GM19328 (cell line): Measurements from ENCODE around the gene NSRP1.
"Not testable (repeated sequence)": the region's sequence is repeated elsewhere in the genome, so short reads cannot be mapped to it uniquely, and the experiment has no call there.

Source experiments
- ATAC-seq: cut with Tn5 transposase; IDR thresholded peaks from one replicate; pipeline ENCODE4 v1.9.1; 2021; ENCODE audit warnings: mild to moderate bottlenecking, moderate library complexity; ENCODE audit not compliant: unreplicated experiment

The NSRP1 gene

GRCh38 chr17:30117675-30118081, 1.1 kb downstream of the NSRP1 start:
- no peak for ATAC-seq

- ATAC-seq, result not testable (repeated sequence)
Measured at GRCh38 chr17:30118635-30119034, 2.0 kb downstream of the NSRP1 start.

- no peak for ATAC-seq
Measured at GRCh38 chr17:30124273-30124796, 7.7 kb downstream of the NSRP1 start.

- ATAC-seq, result no peak
Measured at GRCh38 chr17:30130121-30130520, 13.5 kb downstream of the NSRP1 start.

GRCh38 chr17:30132615-30133014, 16.0 kb downstream of the NSRP1 start:
- no peak for ATAC-seq

- ATAC-seq, result no peak
Measured at GRCh38 chr17:30133197-30133596, 16.6 kb downstream of the NSRP1 start.

GRCh38 chr17:30134551-30134950, 17.9 kb downstream of the NSRP1 start:
- no peak for ATAC-seq

- ATAC-seq, result no peak
Measured at GRCh38 chr17:30137158-30137557, 20.5 kb downstream of the NSRP1 start.

GRCh38 chr17:30147860-30148259, 31.2 kb downstream of the NSRP1 start:
- ATAC-seq, result not testable (repeated sequence)

- no peak for ATAC-seq
Measured at GRCh38 chr17:30148376-30148775, 31.8 kb downstream of the NSRP1 start.

GRCh38 chr17:30151471-30151870, 34.9 kb downstream of the NSRP1 start:
- ATAC-seq, result no peak

- ATAC-seq, result no peak
Measured at GRCh38 chr17:30153463-30153862, 36.8 kb downstream of the NSRP1 start.

- no peak for ATAC-seq
Measured at GRCh38 chr17:30155389-30155788, 38.8 kb downstream of the NSRP1 start.

- no peak for ATAC-seq
Measured at GRCh38 chr17:30158896-30159625, 42.4 kb downstream of the NSRP1 start.

GRCh38 chr17:30160419-30161172, 44.0 kb downstream of the NSRP1 start:
- no peak for ATAC-seq

- ATAC-seq, result no peak
Measured at GRCh38 chr17:30161601-30162000, 45.0 kb downstream of the NSRP1 start.

GRCh38 chr17:30164531-30164930, 47.9 kb downstream of the NSRP1 start:
- no peak for ATAC-seq

GRCh38 chr17:30165147-30165546, 48.5 kb downstream of the NSRP1 start:
- no peak for ATAC-seq

GRCh38 chr17:30165960-30166359, 49.3 kb downstream of the NSRP1 start:
- ATAC-seq, result no peak

GRCh38 chr17:30170415-30170987, 53.9 kb downstream of the NSRP1 start:
- no peak for ATAC-seq

GRCh38 chr17:30172560-30172959, 55.9 kb downstream of the NSRP1 start:
- ATAC-seq, result no peak

GRCh38 chr17:30173649-30174048, 57.0 kb downstream of the NSRP1 start:
- no peak for ATAC-seq
